Measurements from ENCODE around the gene S1PR5. TPM values are rescaled to one million over a fixed set of nuclear protein-coding genes. Genes with fewer than 3 reads are reported as not detected.
"Not testable (repeated sequence)": the region's sequence is repeated elsewhere in the genome, so short reads cannot be mapped to it uniquely, and the experiment has no call there.

S1PR5 gene
- total RNA-seq, 3 donors from 2014 or later (not counting 1 experiment from before 2014, with no cell fraction given), result 307 to 433 (median 368) TPM

DNA sequence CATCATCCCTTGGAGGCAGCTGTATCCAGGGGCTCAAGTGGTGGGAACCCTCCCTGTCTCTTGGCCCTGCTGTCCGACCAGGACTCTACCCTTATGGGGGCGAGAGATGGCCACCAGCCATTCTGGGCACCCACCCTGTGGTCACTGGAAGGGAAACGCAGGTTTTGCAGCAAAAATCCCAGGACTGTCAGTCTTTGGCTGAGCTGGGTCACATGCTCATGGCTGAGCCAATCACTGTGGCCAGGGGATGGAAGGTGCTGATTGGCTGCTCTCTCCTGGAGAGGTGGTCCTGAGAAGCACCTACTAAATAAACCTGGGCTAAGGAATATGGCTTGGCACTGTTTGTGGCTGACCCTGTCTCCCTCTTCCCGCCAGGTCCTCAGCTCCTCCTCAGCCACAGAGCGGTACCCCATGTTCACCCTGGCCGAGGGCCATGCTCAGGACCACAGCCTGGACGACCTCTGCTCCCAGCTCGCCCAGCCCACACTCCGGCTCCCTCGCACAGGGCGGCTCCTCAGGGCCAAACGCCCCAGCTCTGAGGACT, 35.3 kb upstream of the S1PR5 start:
- Histone ChIP-seq H3K9me3 (ENCODE audit: control insufficient read depth, insufficient read depth, low read length) (no peaks in the 10 kb centered on the region), H3K4me1 (ENCODE audit: control insufficient read depth, insufficient read depth, low read length) (peaks cover 68% of the 10 kb centered on the region), H3K36me3 (ENCODE audit: control insufficient read depth, insufficient read depth, low read length) (peaks cover 62% of the 10 kb centered on the region), H3K27me3 (ENCODE audit: control insufficient read depth, insufficient read depth, low read length) (no peaks in the 10 kb centered on the region), H3K27ac (ENCODE audit: low read length) (peak overlapping the region; percentile 68), H3K4me3 (ENCODE audit: low read length) (no peak overlapping the region)
- TF ChIP-seq, protein P1, sequence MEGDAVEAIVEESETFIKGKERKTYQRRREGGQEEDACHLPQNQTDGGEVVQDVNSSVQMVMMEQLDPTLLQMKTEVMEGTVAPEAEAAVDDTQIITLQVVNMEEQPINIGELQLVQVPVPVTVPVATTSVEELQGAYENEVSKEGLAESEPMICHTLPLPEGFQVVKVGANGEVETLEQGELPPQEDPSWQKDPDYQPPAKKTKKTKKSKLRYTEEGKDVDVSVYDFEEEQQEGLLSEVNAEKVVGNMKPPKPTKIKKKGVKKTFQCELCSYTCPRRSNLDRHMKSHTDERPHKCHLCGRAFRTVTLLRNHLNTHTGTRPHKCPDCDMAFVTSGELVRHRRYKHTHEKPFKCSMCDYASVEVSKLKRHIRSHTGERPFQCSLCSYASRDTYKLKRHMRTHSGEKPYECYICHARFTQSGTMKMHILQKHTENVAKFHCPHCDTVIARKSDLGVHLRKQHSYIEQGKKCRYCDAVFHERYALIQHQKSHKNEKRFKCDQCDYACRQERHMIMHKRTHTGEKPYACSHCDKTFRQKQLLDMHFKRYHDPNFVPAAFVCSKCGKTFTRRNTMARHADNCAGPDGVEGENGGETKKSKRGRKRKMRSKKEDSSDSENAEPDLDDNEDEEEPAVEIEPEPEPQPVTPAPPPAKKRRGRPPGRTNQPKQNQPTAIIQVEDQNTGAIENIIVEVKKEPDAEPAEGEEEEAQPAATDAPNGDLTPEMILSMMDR (IDR thresholded peaks at IDR 0.05), result no peak
- H3K36me3 Mint-ChIP-seq, result no peaks in the 10 kb centered on the region
- peak overlapping the region; percentile 94 for H3K27ac Mint-ChIP-seq
- 72% methylated on average over 12 of the region's 12 CpGs for WGBS (ENCODE audit: insufficient coverage)
- intact Hi-C loops (cut with micrococcal nuclease), result loop anchor here (1.0 to 2.0 kb wide), 2 partner anchors 14 to 42 kb away; partner anchors contain the start of gene KRI1
- DNase-seq, result peak; percentile 27 to 48
- no peaks in the 10 kb centered on the region for H3K9me3 Mint-ChIP-seq
- peak overlapping the region; percentile 75 for H3K4me3 Mint-ChIP-seq
- peak; percentile 10 to 21 (median 13) for ATAC-seq
- H3K27me3 Mint-ChIP-seq (ENCODE audit: low read depth in 2 of 2), result no peaks in the 10 kb centered on the region
- peaks cover 30 to 50% of the 10 kb centered on the region in 2 donors for H3K4me1 Mint-ChIP-seq

DNA sequence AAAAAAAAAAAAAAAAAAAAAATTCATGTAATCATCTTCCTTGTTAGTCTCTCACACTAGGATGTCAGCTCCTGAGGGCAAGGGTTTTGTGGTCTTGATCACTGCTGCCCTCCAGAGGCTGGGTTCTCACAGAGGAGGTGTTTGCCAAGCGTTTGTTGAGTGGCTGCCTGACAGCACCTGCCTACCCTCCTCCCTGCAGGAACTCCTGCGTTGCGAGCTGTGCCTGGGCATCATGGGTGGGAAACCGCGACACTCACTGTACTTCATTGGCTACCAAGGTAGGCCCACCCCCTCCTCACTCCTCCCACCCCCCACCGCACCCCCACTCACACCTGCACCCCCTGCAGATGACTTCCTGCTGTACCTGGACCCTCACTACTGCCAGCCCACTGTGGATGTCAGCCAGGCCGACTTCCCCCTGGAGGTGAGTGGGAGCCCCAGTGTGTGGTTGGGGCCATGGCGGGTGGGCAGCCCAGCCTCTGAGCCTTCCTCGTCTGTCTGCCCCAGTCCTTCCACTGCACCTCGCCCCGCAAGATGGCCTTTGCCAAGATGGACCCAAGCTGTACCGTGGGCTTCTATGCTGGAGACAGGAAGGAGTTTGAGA, 34.6 kb upstream of the S1PR5 start:
- peaks cover 65% of the 10 kb centered on the region for H3K4me1 ChIP-seq (ENCODE audit: control insufficient read depth, insufficient read depth, low read length)
- peaks cover 62% of the 10 kb centered on the region for H3K36me3 ChIP-seq (ENCODE audit: control insufficient read depth, insufficient read depth, low read length)
- Mint-ChIP-seq H3K4me3 (peak overlapping the region; percentile 35), H3K4me1 (peaks cover 34 to 55% of the 10 kb centered on the region in 2 donors), H3K36me3 (no peaks in the 10 kb centered on the region), H3K9me3 (no peaks in the 10 kb centered on the region), H3K27me3 (ENCODE audit: low read depth in 2 of 2) (no peaks in the 10 kb centered on the region), H3K27ac (peak overlapping the region; percentile 94)
- H3K27me3 ChIP-seq (ENCODE audit: control insufficient read depth, insufficient read depth, low read length), result no peaks in the 10 kb centered on the region
- ATAC-seq (peak; percentile 27 to 44 (median 44)), DNase-seq (peak; percentile 49 to 73)
- intact Hi-C loops (cut with micrococcal nuclease), result loop anchor here (2.0 kb wide), 1 partner anchor 41 kb away; no protein-coding TSS in a partner anchor
- H3K9me3 ChIP-seq (ENCODE audit: control insufficient read depth, insufficient read depth, low read length), result no peaks in the 10 kb centered on the region
- TF ChIP-seq, protein P1 (IDR thresholded peaks at IDR 0.05), result peak; percentile 19
- no peak overlapping the region for H3K4me3 ChIP-seq (ENCODE audit: low read length)
- 72% methylated on average over 11 of the region's 12 CpGs for WGBS (ENCODE audit: insufficient coverage)
- H3K27ac ChIP-seq (ENCODE audit: low read length), result peak overlapping the region; percentile 68

DNA sequence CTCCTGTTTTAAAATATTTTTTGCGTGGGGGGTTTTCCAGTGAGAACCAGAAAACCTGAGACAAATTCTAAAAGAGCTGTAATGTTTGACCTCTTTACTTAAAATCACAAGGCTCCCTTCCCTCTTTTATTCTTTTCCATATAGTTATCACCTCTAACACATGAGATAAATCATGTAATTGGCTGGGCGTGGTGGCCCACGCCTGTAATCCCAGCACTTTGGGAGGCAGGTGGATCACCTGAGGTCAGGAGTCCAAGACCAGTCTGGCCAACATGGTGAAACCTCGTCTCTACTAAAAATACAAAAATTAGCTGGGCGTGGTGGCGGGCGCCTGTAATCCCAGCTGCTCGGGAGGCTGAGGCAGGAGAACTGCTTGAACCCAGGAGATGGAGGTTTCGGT, 33.8 kb upstream of the S1PR5 start:
- ATAC-seq; H3K27me3 Mint-ChIP-seq (ENCODE audit: low read depth in 2 of 2); H3K9me3 ChIP-seq (ENCODE audit: control insufficient read depth, insufficient read depth, low read length); intact Hi-C loops (cut with micrococcal nuclease); H3K9me3 Mint-ChIP-seq; H3K27ac ChIP-seq (ENCODE audit: low read length); H3K36me3 Mint-ChIP-seq; H3K4me3 Mint-ChIP-seq; H3K27me3 ChIP-seq (ENCODE audit: control insufficient read depth, insufficient read depth, low read length); DNase-seq; H3K4me3 ChIP-seq (ENCODE audit: low read length): not testable (repeated sequence)
- Mint-ChIP-seq H3K27ac (peak overlapping the region; percentile 94), H3K4me1 (peaks cover 34 to 54% of the 10 kb centered on the region in 2 donors)
- Histone ChIP-seq H3K4me1 (ENCODE audit: control insufficient read depth, insufficient read depth, low read length) (peaks cover 58% of the 10 kb centered on the region), H3K36me3 (ENCODE audit: control insufficient read depth, insufficient read depth, low read length) (peaks cover 58% of the 10 kb centered on the region)
- WGBS (ENCODE audit: insufficient coverage), result 98% methylated on average over 8 of the region's 9 CpGs

DNA sequence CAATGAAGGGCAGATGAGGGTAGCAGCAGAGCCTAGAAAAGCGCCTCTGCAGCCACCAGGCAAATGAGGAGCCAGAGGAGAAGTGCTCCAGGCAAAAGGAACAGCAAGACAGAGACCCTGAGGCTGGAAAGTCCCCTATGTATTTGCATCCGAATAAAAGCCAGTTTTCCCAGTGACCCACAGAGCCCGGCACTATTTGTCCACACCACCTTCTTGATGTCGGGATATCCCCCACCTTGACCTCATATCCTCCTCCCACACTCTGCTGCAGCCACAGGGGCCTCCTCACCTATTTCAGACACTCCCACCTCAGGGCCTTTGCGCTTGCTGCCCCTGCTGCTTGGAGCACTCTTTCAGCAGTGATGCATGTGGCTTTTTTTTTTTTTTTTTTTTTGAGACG, 33.1 kb upstream of the S1PR5 start:
- Mint-ChIP-seq H3K4me1 (peaks cover 34 to 48% of the 10 kb centered on the region in 2 donors), H3K27ac (peak overlapping the region; percentile 94), H3K36me3 (no peaks in the 10 kb centered on the region), H3K4me3 (no peak overlapping the region), H3K9me3 (no peaks in the 10 kb centered on the region), H3K27me3 (ENCODE audit: low read depth in 2 of 2) (no peaks in the 10 kb centered on the region)
- H3K9me3 ChIP-seq (ENCODE audit: control insufficient read depth, insufficient read depth, low read length), result no peaks in the 10 kb centered on the region
- DNase-seq (no peak), ATAC-seq (no peak)
- no peak overlapping the region for H3K4me3 ChIP-seq (ENCODE audit: low read length)
- intact Hi-C loops (cut with micrococcal nuclease), result no loop called here
- H3K27ac ChIP-seq (ENCODE audit: low read length), result no peak overlapping the region
- H3K36me3 ChIP-seq (ENCODE audit: control insufficient read depth, insufficient read depth, low read length), result peaks cover 52% of the 10 kb centered on the region
- no peaks in the 10 kb centered on the region for H3K27me3 ChIP-seq (ENCODE audit: control insufficient read depth, insufficient read depth, low read length)
- WGBS (ENCODE audit: insufficient coverage), result 95% methylated on average over 5 of the region's 6 CpGs
- TF ChIP-seq, protein P1 (IDR thresholded peaks at IDR 0.05), result no peak
- peaks cover 57% of the 10 kb centered on the region for H3K4me1 ChIP-seq (ENCODE audit: control insufficient read depth, insufficient read depth, low read length)

Measured in natural killer cell (primary cell).